ENCODE results near the gene CD72. TPM values are rescaled to one million over a fixed set of nuclear protein-coding genes. Genes with fewer than 3 reads are reported as not detected.
A peak's percentile ranks its signal among the peaks of the same experiment; 100 is the strongest.

Gene CD72
- total RNA-seq, 6 donors from 2014 or later = 2.5 to 44.0 (median 7.2) TPM

GRCh38 chr9:35560625-35561337 is 57.4 kb downstream of the CD72 start:
- no peaks in the 10 kb centered on the region for H3K27me3 ChIP-seq
- no peaks in the 10 kb centered on the region for H3K9me3 ChIP-seq
- peak overlapping the region in 1 of 4 donors; percentile 23 for H3K27ac ChIP-seq
- ATAC-seq (ENCODE audit: low FRiP score in 2 of 2) (no peak), DNase-seq (peak in 1 of 2 donors; percentile 73)
- 88% methylated on average over 15 to 22 of the region's 24 CpGs for WGBS, 2 donors
- H3K36me3 ChIP-seq = peaks cover 0 to 58% (median 44%) of the 10 kb centered on the region in 4 donors
- TF ChIP-seq, protein P1, sequence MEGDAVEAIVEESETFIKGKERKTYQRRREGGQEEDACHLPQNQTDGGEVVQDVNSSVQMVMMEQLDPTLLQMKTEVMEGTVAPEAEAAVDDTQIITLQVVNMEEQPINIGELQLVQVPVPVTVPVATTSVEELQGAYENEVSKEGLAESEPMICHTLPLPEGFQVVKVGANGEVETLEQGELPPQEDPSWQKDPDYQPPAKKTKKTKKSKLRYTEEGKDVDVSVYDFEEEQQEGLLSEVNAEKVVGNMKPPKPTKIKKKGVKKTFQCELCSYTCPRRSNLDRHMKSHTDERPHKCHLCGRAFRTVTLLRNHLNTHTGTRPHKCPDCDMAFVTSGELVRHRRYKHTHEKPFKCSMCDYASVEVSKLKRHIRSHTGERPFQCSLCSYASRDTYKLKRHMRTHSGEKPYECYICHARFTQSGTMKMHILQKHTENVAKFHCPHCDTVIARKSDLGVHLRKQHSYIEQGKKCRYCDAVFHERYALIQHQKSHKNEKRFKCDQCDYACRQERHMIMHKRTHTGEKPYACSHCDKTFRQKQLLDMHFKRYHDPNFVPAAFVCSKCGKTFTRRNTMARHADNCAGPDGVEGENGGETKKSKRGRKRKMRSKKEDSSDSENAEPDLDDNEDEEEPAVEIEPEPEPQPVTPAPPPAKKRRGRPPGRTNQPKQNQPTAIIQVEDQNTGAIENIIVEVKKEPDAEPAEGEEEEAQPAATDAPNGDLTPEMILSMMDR (IDR thresholded peaks at IDR 0.05) = no peak
- TF ChIP-seq POLR2A (IDR thresholded peaks at IDR 0.05) (no peak), EP300 (IDR thresholded peaks at IDR 0.05) (no peak), POLR2AphosphoS5 (IDR thresholded peaks at IDR 0.05) (no peak)
- H3K4me3 ChIP-seq = no peak overlapping the region
- peaks cover 5 to 16% (median 13%) of the 10 kb centered on the region in 4 donors for H3K4me1 ChIP-seq

Small RNA genes lying within 50 kb of the gene (small RNA-seq; reads per million reads assigned to genes)
- gene MIR4667 = 0 to 0.13 (median 0.05) reads per million in 4 donors
- 0 reads per million in 4 donors for gene RMRP
- gene RPS29P17 = 0 reads per million in 4 donors

Other genes with a start within 250 kb of the CD72 start
- gene RUSC2, start 128.3 kb downstream of the CD72 start, total RNA-seq = 10 to 100 TPM; 16.0 to 42.7 (median 28.0) TPM
- gene TESK1, start 13.2 kb downstream of the CD72 start, total RNA-seq = 10 to 100 TPM; 36.9 to 61.9 (median 43.6) TPM
- gene SIT1, start 32.5 kb upstream of the CD72 start, total RNA-seq = 1 to 10 TPM in 5 of 6 donors, not detected in 1; 1.1 to 3.1 (median 1.8) TPM
- over 10,000 TPM in 2 of 6 donors, 1,000 to 10,000 TPM in 3, 100 to 1,000 TPM in 1; 886 to 22,003 (median 3,451) TPM for gene RMRP, start 39.6 kb upstream of the CD72 start, total RNA-seq
- 10 to 100 TPM; 17.8 to 49.4 (median 35.1) TPM for gene CCDC107, start 39.9 kb upstream of the CD72 start, total RNA-seq
- gene ARHGEF39, start 46.8 kb upstream of the CD72 start, total RNA-seq = 1 to 10 TPM in 2 of 6 donors, under 1 TPM in 3, not detected in 1; 0.30 to 1.1 (median 0.37) TPM
- under 1 TPM in 2 of 6 donors, not detected in 4; 0.14 to 0.24 TPM for gene CA9, start 55.5 kb upstream of the CD72 start, total RNA-seq
- gene TPM2, start 71.5 kb upstream of the CD72 start, total RNA-seq = 100 to 1,000 TPM in 5 of 6 donors, 10 to 100 TPM in 1; 89.3 to 265 (median 214) TPM
- gene TLN1, start 113.8 kb upstream of the CD72 start, total RNA-seq = 100 to 1,000 TPM; 237 to 557 (median 325) TPM
- 10 to 100 TPM; 27.2 to 61.3 (median 33.5) TPM for gene CREB3, start 114.3 kb upstream of the CD72 start, total RNA-seq
- 100 to 1,000 TPM in 1 of 6 donors, 10 to 100 TPM in 5; 60.4 to 189 (median 77.0) TPM for gene GBA2, start 130.8 kb upstream of the CD72 start, total RNA-seq
- 10 to 100 TPM; 20.1 to 34.4 (median 23.5) TPM for gene RGP1, start 130.9 kb upstream of the CD72 start, total RNA-seq
- 1 to 10 TPM in 2 of 6 donors, not detected in 4; 1.1 to 2.8 TPM for gene MSMP, start 135.9 kb upstream of the CD72 start, total RNA-seq
- 10 to 100 TPM in 4 of 6 donors, 1 to 10 TPM in 2; 8.3 to 46.1 (median 13.1) TPM for gene NPR2, start 173.2 kb upstream of the CD72 start, total RNA-seq
- 10 to 100 TPM in 3 of 6 donors, 1 to 10 TPM in 3; 2.5 to 43.0 (median 13.3) TPM for gene SPAG8, start 193.8 kb upstream of the CD72 start, total RNA-seq
- gene HINT2, start 196.6 kb upstream of the CD72 start, total RNA-seq = 10 to 100 TPM; 15.7 to 57.9 (median 42.2) TPM
- under 1 TPM in 2 of 6 donors, not detected in 4; 0.10 to 0.15 TPM for gene FAM221B, start 210.3 kb upstream of the CD72 start, total RNA-seq
- 10 to 100 TPM in 3 of 6 donors, 1 to 10 TPM in 3; 6.5 to 21.0 (median 10.0) TPM for gene TMEM8B, start 210.8 kb upstream of the CD72 start, total RNA-seq

Data from upper lobe of left lung (tissue), 6 donors.